Activated CD4-positive, alpha-beta memory T cell treated with anti-CD3 and anti-CD28 coated beads for 36 hours (primary cell): Measurements from ENCODE around the gene EML1. TPM values are rescaled to one million over a fixed set of nuclear protein-coding genes. Genes with fewer than 3 reads are reported as not detected.

Experiments
- CTCF ChIA-PET: fragments of 350-600 bp; sonication (Branson Sonifier 250); formaldehyde crosslinking; loops from one replicate; lab custom pipeline; 2021; ENCODE audit warnings: antibody characterized with exemption, inconsistent platforms; lab: Charles Lee
- POLR2A ChIA-PET: fragments of 350-600 bp; sonication (Branson Sonifier 250); formaldehyde crosslinking; loops from one replicate; lab custom pipeline; 2021; ENCODE audit warnings: antibody characterized with exemption; lab: Charles Lee
- DNase-seq: peaks from one replicate; pipeline ENCODE4 v3.0.0-alpha.2; 2020
- H3K27ac Mint-ChIP-seq: one replicate; pipeline ENCODE4 v1.8.0; 2021; ENCODE audit warnings: mixed read lengths
- H3K27me3 Mint-ChIP-seq: one replicate; pipeline ENCODE4 v1.8.0; 2021; ENCODE audit warnings: mixed read lengths
- H3K36me3 Mint-ChIP-seq: one replicate; pipeline ENCODE4 v1.8.0; 2021; ENCODE audit warnings: mixed read lengths
- H3K4me1 Mint-ChIP-seq: one replicate; pipeline ENCODE4 v1.8.0; 2021; ENCODE audit warnings: low read depth, mixed read lengths
- H3K4me3 Mint-ChIP-seq: one replicate; pipeline ENCODE4 v1.8.0; 2021; ENCODE audit warnings: mild to moderate bottlenecking, mixed read lengths
- H3K9me3 Mint-ChIP-seq: one replicate; pipeline ENCODE4 v1.8.0; 2021; ENCODE audit warnings: mixed read lengths
- intact Hi-C: fragments of 100-400 bp; cut with micrococcal nuclease; formaldehyde crosslinking; loops from one replicate; pipeline ENCODE4 v1.15.1; 2023
- total RNA-seq, 2 experiments: library from RNA; stranded (reverse); gene quantifications; one replicate each; pipeline ENCODE4 v1.2.3, GENCODE V29; 2021

The EML1 gene
- total RNA-seq, 2 experiments from 2014 or later, result 1.5 to 1.9 TPM

DNA sequence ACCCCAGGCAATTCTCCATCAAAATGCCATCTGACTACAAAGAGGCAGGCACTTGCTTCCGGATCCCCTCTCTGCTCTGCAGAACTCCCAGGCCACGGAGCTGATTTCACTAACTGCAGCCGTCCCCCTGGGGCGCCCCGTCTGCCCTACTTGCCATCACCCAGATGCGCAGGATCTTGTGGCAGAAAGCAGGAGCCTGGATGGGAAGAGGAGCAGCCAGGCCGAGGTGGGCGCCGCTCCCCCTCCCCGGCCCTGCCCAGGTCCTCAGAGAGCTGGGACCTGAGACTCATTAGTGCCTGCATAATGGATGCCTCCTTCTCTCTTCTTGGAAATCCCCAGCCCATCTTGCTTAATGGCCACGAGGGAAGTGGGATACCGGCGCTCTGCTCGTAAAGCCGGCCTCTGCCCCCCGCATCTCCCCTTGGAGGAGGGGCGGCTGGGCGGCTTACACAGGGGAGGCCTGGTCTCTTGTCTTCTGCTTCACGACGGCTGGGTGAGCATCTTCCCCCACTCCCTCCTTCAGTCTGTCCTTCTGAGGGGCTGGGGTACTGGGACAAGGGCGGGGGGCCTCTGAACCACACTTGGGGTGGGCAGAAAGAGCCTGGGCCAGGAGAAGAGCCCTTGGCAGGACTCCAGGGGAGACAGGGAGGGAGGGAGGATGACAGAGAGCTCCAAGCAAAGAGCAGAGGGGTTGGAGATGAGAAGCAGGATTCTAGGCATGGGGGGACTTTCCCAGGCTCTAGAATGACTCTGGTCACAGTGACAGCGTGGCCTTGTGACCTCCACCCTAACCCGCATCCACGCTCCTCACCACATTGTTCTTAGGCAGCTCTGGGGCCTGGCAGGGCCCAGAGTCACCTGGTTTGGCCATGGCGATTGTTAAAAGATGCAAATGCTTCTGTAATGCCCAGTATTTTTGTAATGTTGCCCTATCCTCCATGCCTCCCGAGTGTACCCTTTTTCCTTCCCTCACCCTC is 19.4 kb upstream of the EML1 start:
- H3K27me3 Mint-ChIP-seq, result peaks cover 20% of the 10 kb centered on the region
- H3K27ac Mint-ChIP-seq, result no peak overlapping the region
- intact Hi-C loops, result loop anchor here (2.0 kb wide), 1 partner anchor 17 kb away; no protein-coding TSS in a partner anchor
- ChIA-PET CTCF (interaction anchor here (1.0 to 1.3 kb wide), 2 partner anchors 47 to 86 kb away, joined by 4 read pairs; no protein-coding TSS in a partner anchor), POLR2A (no interaction called here)
- H3K4me3 Mint-ChIP-seq, result no peak overlapping the region
- no peaks in the 10 kb centered on the region for H3K36me3 Mint-ChIP-seq
- H3K9me3 Mint-ChIP-seq, result peaks cover 2% of the 10 kb centered on the region
- peak; percentile 39 for DNase-seq
- peaks cover 10% of the 10 kb centered on the region for H3K4me1 Mint-ChIP-seq

DNA sequence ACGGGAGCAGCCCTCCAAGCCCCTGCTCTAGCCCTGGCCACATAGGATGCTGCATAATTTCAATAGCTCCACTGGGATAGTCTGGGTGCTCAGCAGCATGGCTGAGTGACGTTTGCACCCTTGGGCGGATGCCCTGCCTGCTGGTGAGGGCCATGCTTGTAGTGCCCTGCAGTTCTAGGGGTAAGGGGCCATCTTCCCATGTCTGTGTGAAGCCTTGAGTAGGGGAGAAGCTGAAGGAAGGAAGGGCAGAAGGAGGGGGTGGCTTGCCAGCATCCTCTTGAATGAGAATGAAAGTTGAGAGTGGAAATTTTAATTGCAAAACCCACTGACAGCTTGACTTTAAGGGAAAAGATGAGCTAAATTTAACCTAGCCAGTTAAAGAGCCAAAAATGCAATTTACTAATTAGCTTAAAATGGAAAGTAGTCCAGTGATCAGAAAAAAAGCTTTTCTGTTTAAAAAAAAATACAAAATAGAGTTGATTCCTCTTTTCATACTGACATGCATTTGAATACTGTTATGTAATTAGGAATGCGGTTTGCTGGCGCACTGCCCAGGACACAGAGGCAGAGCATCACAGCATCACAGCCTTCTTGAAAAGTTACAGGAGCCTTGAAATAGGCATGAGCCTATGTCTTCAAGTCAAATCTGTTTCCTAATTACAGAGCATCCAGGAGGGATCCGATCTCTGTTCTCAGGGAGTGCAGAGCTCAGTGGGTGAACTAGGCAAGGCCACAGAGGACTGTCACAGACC is 18.5 kb upstream of the EML1 start:
- ChIA-PET POLR2A (no interaction called here), CTCF (interaction anchor here (1.0 kb wide), 1 partner anchor 47 kb away, joined by 4 read pairs; no protein-coding TSS in a partner anchor)
- Mint-ChIP-seq H3K36me3 (no peaks in the 10 kb centered on the region), H3K4me3 (no peak overlapping the region), H3K27ac (no peak overlapping the region), H3K9me3 (peaks cover 9% of the 10 kb centered on the region), H3K4me1 (peaks cover 10% of the 10 kb centered on the region), H3K27me3 (peaks cover 24% of the 10 kb centered on the region)
- DNase-seq, result no peak
- intact Hi-C loops, result loop anchor here (2.0 kb wide), 1 partner anchor 18 kb away; no protein-coding TSS in a partner anchor

DNA sequence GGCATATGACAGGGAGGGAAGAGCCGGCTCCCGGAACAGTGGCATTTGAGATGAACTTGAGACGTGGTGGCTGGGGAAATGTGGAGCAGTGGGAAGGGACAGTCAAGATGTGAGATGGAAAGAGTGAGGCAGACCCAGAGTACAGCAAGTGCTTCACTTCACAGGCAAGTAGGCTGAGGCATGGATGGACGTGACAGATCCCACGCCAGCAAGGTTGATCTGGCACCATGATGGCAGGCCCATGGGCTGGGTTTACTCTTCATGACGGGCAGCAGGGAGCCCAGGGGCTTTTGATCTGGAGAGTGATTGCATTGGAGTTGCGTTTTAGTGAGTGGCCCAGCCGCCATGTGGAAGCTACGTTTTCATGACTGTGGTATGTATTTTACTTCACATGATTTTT is 17.9 kb upstream of the EML1 start:
- Mint-ChIP-seq H3K27ac (no peak overlapping the region), H3K9me3 (peaks cover 9% of the 10 kb centered on the region), H3K27me3 (peaks cover 25% of the 10 kb centered on the region), H3K36me3 (no peaks in the 10 kb centered on the region), H3K4me3 (no peak overlapping the region), H3K4me1 (peaks cover 10% of the 10 kb centered on the region)
- ChIA-PET CTCF (no interaction called here), POLR2A (no interaction called here)
- intact Hi-C loops, result loop anchor here (2.0 kb wide), 1 partner anchor 19 kb away; no protein-coding TSS in a partner anchor
- DNase-seq, result no peak

GRCh38 chr14:99777951-99778350 is 15.3 kb upstream of the EML1 start:
- ChIA-PET CTCF (interaction anchor here (1.2 to 1.3 kb wide), 2 partner anchors 48 to 89 kb away, joined by 3 read pairs; no protein-coding TSS in a partner anchor), POLR2A (no interaction called here)
- H3K36me3 Mint-ChIP-seq, result no peaks in the 10 kb centered on the region
- intact Hi-C loops, result no loop called here
- DNase-seq, result no peak
- H3K4me3 Mint-ChIP-seq, result no peak overlapping the region
- peaks cover 28% of the 10 kb centered on the region for H3K27me3 Mint-ChIP-seq
- H3K9me3 Mint-ChIP-seq, result peaks cover 9% of the 10 kb centered on the region
- H3K4me1 Mint-ChIP-seq, result peaks cover 10% of the 10 kb centered on the region
- no peak overlapping the region for H3K27ac Mint-ChIP-seq

- Mint-ChIP-seq H3K9me3 (peaks cover 9% of the 10 kb centered on the region), H3K36me3 (no peaks in the 10 kb centered on the region), H3K4me3 (no peak overlapping the region), H3K4me1 (peaks cover 4% of the 10 kb centered on the region), H3K27me3 (peaks cover 28% of the 10 kb centered on the region), H3K27ac (no peak overlapping the region)
- ChIA-PET POLR2A (no interaction called here), CTCF (no interaction called here)
- intact Hi-C loops, result no loop called here
- DNase-seq, result no peak
These were observed 13.5 kb upstream of the EML1 start for GRCh38 chr14:99779751-99780150.

GRCh38 chr14:99780690-99781089 is 12.5 kb upstream of the EML1 start:
- Mint-ChIP-seq H3K27ac (no peak overlapping the region), H3K9me3 (peaks cover 9% of the 10 kb centered on the region), H3K36me3 (no peaks in the 10 kb centered on the region), H3K27me3 (peaks cover 22% of the 10 kb centered on the region), H3K4me1 (no peaks in the 10 kb centered on the region), H3K4me3 (no peak overlapping the region)
- POLR2A ChIA-PET, result no interaction called here
- no peak for DNase-seq
- intact Hi-C loops, result no loop called here
- CTCF ChIA-PET, result no interaction called here

DNA sequence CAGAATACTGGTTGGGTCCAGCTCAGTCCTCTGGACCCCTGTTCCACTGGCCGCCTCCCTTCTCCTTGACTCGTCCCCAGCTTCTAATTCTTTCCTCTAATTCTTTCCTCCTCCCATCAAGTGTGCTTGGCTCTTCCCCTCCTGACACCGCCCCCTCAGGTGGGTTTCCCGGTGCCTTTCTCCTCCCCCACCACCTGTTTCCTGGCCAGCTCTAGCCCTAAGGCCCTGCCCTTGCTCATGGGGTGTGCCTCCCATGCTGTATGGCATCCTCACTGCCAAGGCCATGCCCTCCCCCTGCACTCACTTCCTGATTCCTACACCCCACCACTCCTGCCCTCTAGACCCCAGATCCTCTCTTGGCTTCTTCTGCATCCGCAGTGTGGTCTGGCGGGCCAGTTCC is 12.1 kb upstream of the EML1 start:
- no peak overlapping the region for H3K27ac Mint-ChIP-seq
- H3K27me3 Mint-ChIP-seq, result peaks cover 22% of the 10 kb centered on the region
- intact Hi-C loops, result no loop called here
- POLR2A ChIA-PET, result no interaction called here
- no peaks in the 10 kb centered on the region for H3K4me1 Mint-ChIP-seq
- DNase-seq, result no peak
- H3K4me3 Mint-ChIP-seq, result no peak overlapping the region
- H3K9me3 Mint-ChIP-seq, result peaks cover 9% of the 10 kb centered on the region
- CTCF ChIA-PET, result no interaction called here
- no peaks in the 10 kb centered on the region for H3K36me3 Mint-ChIP-seq

DNA sequence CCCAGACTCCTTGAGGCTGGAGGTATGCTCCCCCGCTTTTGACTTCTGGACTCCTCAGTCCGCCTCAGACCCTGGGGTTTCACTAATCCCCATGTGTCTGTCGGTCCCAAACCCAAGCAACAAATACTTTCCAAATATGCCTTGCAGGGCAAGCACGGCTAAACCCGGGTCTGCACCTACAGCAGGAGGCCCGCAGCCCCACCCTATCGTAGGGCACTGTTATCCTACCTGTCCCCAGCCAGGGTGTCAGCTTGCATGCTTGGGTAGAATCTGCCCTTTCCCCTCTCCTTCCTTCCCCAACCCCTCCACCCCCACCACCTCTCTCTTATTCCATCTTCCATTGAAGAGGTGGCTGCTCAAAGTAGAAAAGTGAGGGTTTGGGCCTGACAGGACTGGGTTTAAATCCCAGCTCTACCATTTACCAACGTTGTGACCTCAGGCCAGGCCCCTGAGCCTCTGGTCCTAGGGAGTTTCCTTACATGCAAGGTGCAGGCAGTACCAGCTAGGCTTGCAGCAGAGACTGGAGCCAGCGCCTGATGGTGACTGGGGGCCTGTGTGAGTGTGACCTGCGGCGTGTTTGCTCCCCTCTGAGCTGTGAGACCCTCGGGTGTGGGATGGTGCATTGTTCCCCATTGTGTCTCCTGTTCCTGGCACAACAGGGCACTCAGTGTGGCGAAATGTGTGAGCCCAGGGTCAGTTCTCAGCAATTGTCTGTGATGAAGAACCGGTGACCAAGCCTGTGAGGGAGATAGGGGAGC is 11.2 kb upstream of the EML1 start:
- Mint-ChIP-seq H3K27me3 (peaks cover 22% of the 10 kb centered on the region), H3K9me3 (peaks cover 9% of the 10 kb centered on the region), H3K4me1 (no peaks in the 10 kb centered on the region), H3K27ac (no peak overlapping the region), H3K36me3 (no peaks in the 10 kb centered on the region), H3K4me3 (no peak overlapping the region)
- ChIA-PET CTCF (no interaction called here), POLR2A (no interaction called here)
- no peak for DNase-seq
- intact Hi-C loops, result no loop called here

- no peak overlapping the region for H3K27ac Mint-ChIP-seq
- H3K36me3 Mint-ChIP-seq, result no peaks in the 10 kb centered on the region
- peaks cover 10% of the 10 kb centered on the region for H3K27me3 Mint-ChIP-seq
- peaks cover 1% of the 10 kb centered on the region for H3K9me3 Mint-ChIP-seq
- CTCF ChIA-PET, result no interaction called here
- peaks cover 2% of the 10 kb centered on the region for H3K4me1 Mint-ChIP-seq
- no peak overlapping the region for H3K4me3 Mint-ChIP-seq
- DNase-seq, result no peak
- POLR2A ChIA-PET, result no interaction called here
- intact Hi-C loops, result no loop called here
These were observed 8.7 kb upstream of the EML1 start for GRCh38 chr14:99784508-99784907.

DNA sequence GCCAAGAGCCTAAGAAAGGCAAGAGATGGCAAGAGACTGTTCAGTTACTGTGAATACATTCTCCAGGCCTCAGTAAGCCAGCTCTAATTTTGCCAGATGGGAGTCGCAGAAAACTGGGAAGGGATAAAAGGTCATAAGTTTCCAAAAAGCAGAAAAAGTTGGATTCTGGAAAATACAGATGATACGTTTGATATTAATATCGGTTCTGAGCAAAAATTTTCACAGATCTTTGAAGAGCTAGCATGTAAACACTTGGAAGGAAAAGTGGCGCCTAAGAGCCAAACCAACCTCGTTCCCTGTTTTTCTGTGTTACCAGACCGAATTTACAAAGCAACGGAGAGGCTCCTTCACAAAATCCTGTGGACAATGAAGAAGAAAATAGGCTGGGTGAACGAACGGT is 7.8 kb upstream of the EML1 start:
- H3K27ac Mint-ChIP-seq, result no peak overlapping the region
- peaks cover 4% of the 10 kb centered on the region for H3K4me1 Mint-ChIP-seq
- peaks cover 7% of the 10 kb centered on the region for H3K27me3 Mint-ChIP-seq
- no peaks in the 10 kb centered on the region for H3K36me3 Mint-ChIP-seq
- no peaks in the 10 kb centered on the region for H3K9me3 Mint-ChIP-seq
- ChIA-PET POLR2A (no interaction called here), CTCF (no interaction called here)
- DNase-seq, result no peak
- no peak overlapping the region for H3K4me3 Mint-ChIP-seq
- intact Hi-C loops, result no loop called here

- no peaks in the 10 kb centered on the region for H3K36me3 Mint-ChIP-seq
- no peak overlapping the region for H3K27ac Mint-ChIP-seq
- no peak for DNase-seq
- POLR2A ChIA-PET, result no interaction called here
- CTCF ChIA-PET, result no interaction called here
- H3K9me3 Mint-ChIP-seq, result no peaks in the 10 kb centered on the region
- H3K27me3 Mint-ChIP-seq, result peaks cover 2% of the 10 kb centered on the region
- H3K4me3 Mint-ChIP-seq, result no peak overlapping the region
- intact Hi-C loops, result no loop called here
- H3K4me1 Mint-ChIP-seq, result peaks cover 8% of the 10 kb centered on the region
These were observed 6.7 kb upstream of the EML1 start for GRCh38 chr14:99786511-99786989.
